Fibroblast of the conjunctiva (primary cell): ENCODE results near the gene DERL3.
A peak's percentile ranks its signal among the peaks of the same experiment; 100 is the strongest.
"Not testable (repeated sequence)": the region's sequence is repeated elsewhere in the genome, so short reads cannot be mapped to it uniquely, and the experiment has no call there.

ENCODE experiments used
- DNase-seq: peaks from one replicate; pipeline ENCODE4 v3.0.0-alpha.2; 2010; ENCODE audit warnings: low read depth

Gene DERL3

GRCh38 chr22:23838681-23839468 is at the start of gene DERL3:
DERL3 (minus strand) TSS chr22:23839006; CDS start chr22:23838987, 19 bp downstream.
- peak; percentile 88 for DNase-seq

- no peak for DNase-seq
These were observed 45.3 kb upstream of the DERL3 start for GRCh38 chr22:23884140-23884539.

- no peak for DNase-seq
These were observed 44.9 kb upstream of the DERL3 start for GRCh38 chr22:23883658-23884057.

- DNase-seq, result no peak
These were observed 43.6 kb upstream of the DERL3 start for GRCh38 chr22:23882370-23882769.

GRCh38 chr22:23878219-23878618 is 39.4 kb upstream of the DERL3 start:
- no peak for DNase-seq

- no peak for DNase-seq
These were observed 38.8 kb upstream of the DERL3 start for GRCh38 chr22:23877566-23877965.

- no peak for DNase-seq
These were observed 37.0 kb upstream of the DERL3 start for GRCh38 chr22:23875801-23876200.

- no peak for DNase-seq
These were observed 36.1 kb upstream of the DERL3 start for GRCh38 chr22:23874871-23875270.

GRCh38 chr22:23868580-23868979 is 29.8 kb upstream of the DERL3 start:
- DNase-seq, result no peak

GRCh38 chr22:23864499-23865154 is 25.8 kb upstream of the DERL3 start:
- DNase-seq, result not testable (repeated sequence)

GRCh38 chr22:23862103-23862502 is 23.3 kb upstream of the DERL3 start:
- DNase-seq, result peak; percentile 38

GRCh38 chr22:23860187-23860586 is 21.4 kb upstream of the DERL3 start:
- DNase-seq, result not testable (repeated sequence)

GRCh38 chr22:23859201-23859600 is 20.4 kb upstream of the DERL3 start:
- no peak for DNase-seq

GRCh38 chr22:23858484-23858815 is 19.6 kb upstream of the DERL3 start:
- DNase-seq, result no peak

GRCh38 chr22:23857606-23858483 is 19.0 kb upstream of the DERL3 start, which contains the start of gene SLC2A11:
SLC2A11 (plus strand) TSS chr22:23857875; CDS start chr22:23858000, 125 bp downstream.
- peak; percentile 96 for DNase-seq

- no peak for DNase-seq
These were observed 18.2 kb upstream of the DERL3 start for GRCh38 chr22:23856721-23857605.

- DNase-seq, result no peak
These were observed 11.4 kb upstream of the DERL3 start for GRCh38 chr22:23850136-23850611.

- no peak for DNase-seq
These were observed 10.5 kb upstream of the DERL3 start for GRCh38 chr22:23849009-23850006.

GRCh38 chr22:23847991-23848864 is 9.4 kb upstream of the DERL3 start:
- DNase-seq, result no peak
